ENCODE measurements around the gene F5. TPM values are rescaled to one million over a fixed set of nuclear protein-coding genes. Genes with fewer than 3 reads are reported as not detected.

The F5 gene
- total and polyA plus RNA-seq, 4 experiments from 2014 or later, result 1.4 to 6.1 (median 4.1) TPM

DNA sequence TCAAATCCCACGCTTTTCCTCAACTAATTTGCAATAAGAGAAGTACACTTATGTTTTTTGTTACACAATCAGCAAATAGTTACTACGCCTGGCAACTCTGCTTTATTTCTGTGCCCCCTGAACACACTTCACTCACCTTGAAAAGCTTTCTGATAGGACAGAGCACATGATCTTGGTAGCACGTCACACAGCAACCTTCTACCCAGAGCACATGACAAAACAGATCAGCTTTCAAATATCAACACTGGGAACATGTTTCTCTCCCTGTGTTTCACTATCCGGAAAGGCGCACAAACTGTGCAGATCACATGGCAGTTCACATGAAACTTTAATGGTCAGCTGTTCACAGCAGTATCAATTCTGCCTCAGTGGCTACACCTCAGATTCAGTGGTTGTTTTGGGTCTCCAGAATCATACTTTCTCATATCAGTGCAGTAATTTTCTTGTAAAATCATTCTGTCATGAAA lies 102.7 kb downstream of the F5 start:
- peaks cover 0 to 11% of the 10 kb centered on the region in 2 donors for H3K36me3 Mint-ChIP-seq
- H3K27me3 Mint-ChIP-seq, result no peaks in the 10 kb centered on the region
- Histone ChIP-seq H3K4me3 (ENCODE audit: low read length in 2 of 2) (no peak overlapping the region), H3K4me1 (ENCODE audit: insufficient read depth, low read length) (peaks cover 20% of the 10 kb centered on the region), H3K9me3 (ENCODE audit: control insufficient read depth in 1 of 2, low read length in 2 of 2) (no peaks in the 10 kb centered on the region), H3K36me3 (ENCODE audit: insufficient read depth, low read length) (no peaks in the 10 kb centered on the region), H3K27me3 (ENCODE audit: insufficient read depth, low read length) (no peaks in the 10 kb centered on the region), H3K27ac (ENCODE audit: low read depth, low read length) (no peak overlapping the region)
- no peak for DNase-seq
- intact Hi-C loops (cut with micrococcal nuclease), result loop anchor here (10.0 kb wide), 3 partner anchors 211 to 591 kb away; partner anchors contain the start of genes ATP1B1 and KIFAP3
- CTCF ChIA-PET (ENCODE audit: partially characterized antibody), result interaction anchor here (1.1 kb wide), 1 partner anchor 64 kb away, joined by 3 read pairs; no protein-coding TSS in a partner anchor
- POLR2A ChIA-PET (ENCODE audit: partially characterized antibody), result no interaction called here
- H3K4me1 Mint-ChIP-seq, result peaks cover 28 to 37% (median 30%) of the 10 kb centered on the region in 4 donors
- H3K9me3 Mint-ChIP-seq, result no peaks in the 10 kb centered on the region
- peak overlapping the region in 4 of 8 donors; percentile 8 to 97 (median 50) for H3K4me3 Mint-ChIP-seq
- no peak overlapping the region for H3K27ac Mint-ChIP-seq

DNA sequence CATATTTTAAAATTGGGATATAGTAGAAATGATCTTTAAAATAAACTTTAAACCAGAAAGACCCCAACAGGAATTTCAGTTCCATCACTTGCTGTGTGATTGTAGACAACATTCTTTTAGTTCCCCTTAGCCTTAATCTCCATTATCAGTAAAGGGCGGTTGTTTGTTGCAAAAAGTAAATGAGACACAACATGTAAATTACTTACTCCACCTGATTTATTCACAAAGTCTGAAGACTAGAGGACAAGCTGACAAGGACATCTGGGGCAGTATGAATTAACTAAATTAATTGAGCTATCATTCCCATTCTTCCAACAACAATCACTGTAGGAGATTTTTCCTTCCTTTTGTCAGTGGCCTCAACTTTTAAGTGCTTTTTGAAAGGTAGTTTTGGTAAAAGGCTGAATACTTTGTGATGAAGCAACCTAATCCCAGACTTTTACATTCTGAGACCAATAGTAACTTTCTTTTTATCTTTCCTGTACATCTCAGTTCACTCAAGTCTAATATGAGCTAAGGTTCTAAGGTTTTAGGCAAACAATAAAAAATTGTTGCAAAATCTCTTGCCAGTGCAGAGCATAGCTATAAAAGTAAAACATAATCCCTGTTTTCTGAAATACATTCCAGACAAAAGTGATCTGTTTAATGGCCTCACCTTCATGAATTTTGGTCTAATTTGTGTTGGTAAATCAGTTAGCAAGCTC lies 106.8 kb downstream of the F5 start:
- intact Hi-C loops (cut with micrococcal nuclease), result loop anchor here (10.0 kb wide), 3 partner anchors 215 to 595 kb away; partner anchors contain the start of genes ATP1B1 and KIFAP3
- POLR2A ChIA-PET (ENCODE audit: partially characterized antibody), result no interaction called here
- peaks cover 12 to 13% (median 13%) of the 10 kb centered on the region in 4 donors for H3K4me1 Mint-ChIP-seq

DNA sequence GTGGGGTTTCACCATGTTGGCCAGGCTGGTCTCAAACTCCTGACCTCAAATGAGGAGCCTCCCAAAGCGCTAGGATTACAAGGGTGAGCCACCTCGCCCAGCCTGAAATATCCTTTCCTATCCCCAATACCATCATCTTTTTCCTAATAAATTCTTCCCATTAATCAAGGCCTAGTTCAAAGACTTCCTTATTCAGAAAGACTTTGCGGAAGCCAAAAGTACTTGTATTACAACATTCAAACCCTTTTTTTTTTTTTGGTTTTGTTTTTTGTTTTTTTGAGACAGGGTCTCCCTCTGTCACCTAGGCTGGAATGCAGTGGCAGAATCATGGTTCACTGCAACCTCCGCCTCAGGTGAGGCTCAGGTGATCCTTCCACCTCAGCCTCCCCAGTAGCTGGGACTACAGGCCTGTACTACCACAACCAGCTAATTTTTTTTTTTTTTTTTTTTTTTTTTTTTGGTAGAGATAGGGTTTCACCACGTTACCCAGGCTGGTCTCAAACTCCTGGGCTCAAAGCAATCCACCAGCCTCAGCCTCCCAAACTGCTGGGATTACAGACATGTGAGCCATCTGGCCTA lies 108.1 kb downstream of the F5 start:
- Histone ChIP-seq H3K36me3 (ENCODE audit: insufficient read depth, low read length) (no peaks in the 10 kb centered on the region), H3K4me3 (ENCODE audit: low read length in 2 of 2) (no peak overlapping the region), H3K9me3 (ENCODE audit: control insufficient read depth in 1 of 2, low read length in 2 of 2) (no peaks in the 10 kb centered on the region), H3K27me3 (ENCODE audit: insufficient read depth, low read length) (no peaks in the 10 kb centered on the region), H3K27ac (ENCODE audit: low read depth, low read length) (no peak overlapping the region), H3K4me1 (ENCODE audit: insufficient read depth, low read length) (no peaks in the 10 kb centered on the region)
- POLR2A ChIA-PET (ENCODE audit: partially characterized antibody), result no interaction called here
- CTCF ChIA-PET (ENCODE audit: partially characterized antibody), result interaction anchor here (0.7 kb wide), 1 partner anchor 68 kb away, joined by 4 read pairs; no protein-coding TSS in a partner anchor
- peaks cover 8 to 10% of the 10 kb centered on the region in 2 donors for H3K36me3 Mint-ChIP-seq
- no peaks in the 10 kb centered on the region for H3K27me3 Mint-ChIP-seq
- H3K4me1 Mint-ChIP-seq, result peaks cover 0 to 2% (median 0%) of the 10 kb centered on the region in 4 donors
- H3K4me3 Mint-ChIP-seq, result no peak overlapping the region
- H3K27ac Mint-ChIP-seq, result no peak overlapping the region
- DNase-seq, result no peak
- H3K9me3 Mint-ChIP-seq, result no peaks in the 10 kb centered on the region
- intact Hi-C loops (cut with micrococcal nuclease), result no loop called here

More for the DNA sequence above, 106.8 kb downstream of the F5 start:
- H3K36me3 Mint-ChIP-seq, result peaks cover 8 to 10% of the 10 kb centered on the region in 2 donors
- Histone ChIP-seq H3K27ac (ENCODE audit: low read depth, low read length) (no peak overlapping the region), H3K4me3 (ENCODE audit: low read length in 2 of 2) (no peak overlapping the region), H3K27me3 (ENCODE audit: insufficient read depth, low read length) (no peaks in the 10 kb centered on the region), H3K4me1 (ENCODE audit: insufficient read depth, low read length) (peaks cover 8% of the 10 kb centered on the region), H3K9me3 (ENCODE audit: control insufficient read depth in 1 of 2, low read length in 2 of 2) (no peaks in the 10 kb centered on the region), H3K36me3 (ENCODE audit: insufficient read depth, low read length) (no peaks in the 10 kb centered on the region)
- H3K4me3 Mint-ChIP-seq, result no peak overlapping the region
- no peak for DNase-seq
- H3K27me3 Mint-ChIP-seq, result no peaks in the 10 kb centered on the region
- CTCF ChIA-PET (ENCODE audit: partially characterized antibody), result interaction anchor here (1.0 kb wide), 1 partner anchor 73 kb away, joined by 3 read pairs; no protein-coding TSS in a partner anchor
- no peak overlapping the region for H3K27ac Mint-ChIP-seq
- H3K9me3 Mint-ChIP-seq, result no peaks in the 10 kb centered on the region

DNA sequence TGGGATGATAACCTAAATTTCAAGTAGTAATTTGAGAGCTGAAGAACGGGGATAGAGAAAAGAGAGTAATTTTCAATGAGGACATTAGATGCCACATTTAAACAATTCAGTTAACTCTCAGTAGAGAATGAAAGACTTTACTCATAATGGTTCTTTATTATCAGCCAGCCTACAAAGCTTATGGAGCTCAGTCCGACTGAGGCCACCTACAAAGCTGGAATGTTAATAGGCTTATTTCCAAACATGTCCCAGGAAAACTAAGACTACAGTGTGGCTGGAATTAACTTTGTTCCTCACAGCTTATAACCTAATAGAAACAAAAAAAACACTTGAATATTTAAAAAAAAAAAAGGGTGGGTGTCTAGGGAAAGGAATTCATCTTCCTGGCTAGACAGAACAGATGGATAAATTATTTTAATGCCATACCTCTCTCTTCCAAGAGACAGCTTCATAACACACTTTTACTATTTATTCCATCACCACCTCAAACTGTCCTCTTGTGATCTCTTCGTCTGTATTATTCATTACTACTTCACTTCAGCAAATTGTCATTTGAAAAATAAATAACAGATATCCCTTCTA lies 110.4 kb downstream of the F5 start:
- DNase-seq, result no peak
- Mint-ChIP-seq H3K4me1 (no peaks in the 10 kb centered on the region), H3K4me3 (no peak overlapping the region), H3K27ac (no peak overlapping the region), H3K36me3 (peaks cover 8 to 10% of the 10 kb centered on the region in 2 donors), H3K27me3 (no peaks in the 10 kb centered on the region), H3K9me3 (no peaks in the 10 kb centered on the region)
- Histone ChIP-seq H3K36me3 (ENCODE audit: insufficient read depth, low read length) (no peaks in the 10 kb centered on the region), H3K27ac (ENCODE audit: low read depth, low read length) (no peak overlapping the region), H3K4me3 (ENCODE audit: low read length in 2 of 2) (no peak overlapping the region), H3K27me3 (ENCODE audit: insufficient read depth, low read length) (no peaks in the 10 kb centered on the region), H3K9me3 (ENCODE audit: control insufficient read depth in 1 of 2, low read length in 2 of 2) (no peaks in the 10 kb centered on the region), H3K4me1 (ENCODE audit: insufficient read depth, low read length) (no peaks in the 10 kb centered on the region)
- ChIA-PET CTCF (ENCODE audit: partially characterized antibody) (no interaction called here), POLR2A (ENCODE audit: partially characterized antibody) (interaction anchor here (0.9 kb wide), 1 partner anchor 9 kb away, joined by 3 read pairs; no protein-coding TSS in a partner anchor)
- intact Hi-C loops (cut with micrococcal nuclease), result no loop called here

DNA sequence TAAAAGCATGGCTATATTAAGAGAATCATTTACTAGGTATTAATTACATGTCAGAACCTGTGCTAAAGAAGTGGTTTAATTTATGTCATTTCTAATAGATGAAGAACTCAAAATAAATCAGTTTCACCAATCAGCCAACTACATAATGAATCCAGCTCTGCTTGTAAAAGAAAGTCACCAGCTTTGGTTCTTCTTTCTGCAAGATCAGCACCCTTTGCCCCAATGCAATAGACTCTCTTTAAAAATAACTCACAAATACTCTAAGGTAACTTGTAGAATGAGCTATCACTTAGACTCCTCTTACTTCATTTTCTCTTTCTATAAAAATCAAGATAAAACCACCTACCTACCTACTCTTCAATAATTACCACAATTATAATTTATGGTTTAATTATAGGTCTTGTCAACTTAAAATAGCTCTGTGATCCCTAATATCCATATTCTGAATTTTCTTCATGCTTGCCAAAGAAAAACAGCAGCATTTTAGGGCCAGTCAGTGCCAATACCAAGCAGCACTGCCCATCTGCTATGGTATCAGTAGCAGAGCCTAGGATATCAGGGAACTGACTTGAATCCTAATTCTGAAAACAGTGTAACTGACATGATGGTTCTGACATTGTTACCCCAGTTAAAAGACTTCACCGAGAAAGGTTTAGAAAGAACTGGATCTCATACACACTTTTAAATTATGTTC lies 111.8 kb downstream of the F5 start:
- Histone ChIP-seq H3K27me3 (ENCODE audit: insufficient read depth, low read length) (no peaks in the 10 kb centered on the region), H3K27ac (ENCODE audit: low read depth, low read length) (no peak overlapping the region), H3K4me1 (ENCODE audit: insufficient read depth, low read length) (no peaks in the 10 kb centered on the region), H3K9me3 (ENCODE audit: control insufficient read depth in 1 of 2, low read length in 2 of 2) (no peaks in the 10 kb centered on the region), H3K4me3 (ENCODE audit: low read length in 2 of 2) (no peak overlapping the region), H3K36me3 (ENCODE audit: insufficient read depth, low read length) (no peaks in the 10 kb centered on the region)
- H3K4me3 Mint-ChIP-seq, result no peak overlapping the region
- CTCF ChIA-PET (ENCODE audit: partially characterized antibody), result interaction anchor here (1.0 kb wide), 1 partner anchor 13 kb away, joined by 4 read pairs; no protein-coding TSS in a partner anchor
- H3K36me3 Mint-ChIP-seq, result peaks cover 8 to 10% of the 10 kb centered on the region in 2 donors
- no peaks in the 10 kb centered on the region for H3K9me3 Mint-ChIP-seq
- no peaks in the 10 kb centered on the region for H3K4me1 Mint-ChIP-seq
- no peak for DNase-seq
- POLR2A ChIA-PET (ENCODE audit: partially characterized antibody), result no interaction called here
- intact Hi-C loops (cut with micrococcal nuclease), result no loop called here
- no peak overlapping the region for H3K27ac Mint-ChIP-seq
- no peaks in the 10 kb centered on the region for H3K27me3 Mint-ChIP-seq

DNA sequence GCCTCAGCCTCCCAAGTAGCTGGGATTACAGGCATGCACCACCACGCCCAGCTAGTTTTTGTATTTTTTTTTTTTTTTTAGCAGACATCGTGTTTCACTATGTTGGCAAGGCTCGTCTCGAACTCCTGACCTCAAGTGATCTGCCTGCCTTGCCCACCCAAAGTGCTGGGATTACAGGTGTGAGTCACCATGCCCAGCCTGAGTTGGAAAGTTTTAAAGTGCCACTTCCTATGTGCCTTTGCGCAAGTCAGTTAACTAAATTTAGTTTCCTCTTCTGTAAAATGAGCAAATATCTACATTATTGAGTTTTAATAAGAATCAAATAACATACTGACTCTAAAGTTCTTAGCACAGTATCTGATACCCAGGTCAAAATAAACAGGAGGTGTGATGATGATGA lies 112.9 kb downstream of the F5 start:
- no peaks in the 10 kb centered on the region for H3K27me3 ChIP-seq (ENCODE audit: insufficient read depth, low read length)
- ChIA-PET CTCF (ENCODE audit: partially characterized antibody) (interaction anchor here (1.0 to 1.2 kb wide), 2 partner anchors 12 to 73 kb away, joined by 3 to 4 read pairs; no protein-coding TSS in a partner anchor), POLR2A (ENCODE audit: partially characterized antibody) (no interaction called here)
- DNase-seq, result no peak
- Mint-ChIP-seq H3K9me3 (no peaks in the 10 kb centered on the region), H3K36me3 (peaks cover 8 to 10% of the 10 kb centered on the region in 2 donors), H3K27me3 (no peaks in the 10 kb centered on the region), H3K4me1 (no peaks in the 10 kb centered on the region), H3K4me3 (no peak overlapping the region), H3K27ac (no peak overlapping the region)
- no peaks in the 10 kb centered on the region for H3K4me1 ChIP-seq (ENCODE audit: insufficient read depth, low read length)
- H3K4me3 ChIP-seq (ENCODE audit: low read length in 2 of 2), result no peak overlapping the region
- intact Hi-C loops (cut with micrococcal nuclease), result no loop called here
- H3K9me3 ChIP-seq (ENCODE audit: control insufficient read depth in 1 of 2, low read length in 2 of 2), result no peaks in the 10 kb centered on the region
- H3K27ac ChIP-seq (ENCODE audit: low read depth, low read length), result no peak overlapping the region
- no peaks in the 10 kb centered on the region for H3K36me3 ChIP-seq (ENCODE audit: insufficient read depth, low read length)

Measured in CD4-positive, alpha-beta memory T cell (primary cell).